DMS153 treated with DMSO at 0.1 percent for 48 hours (cell line): Measurements from ENCODE around the gene MCIDAS.
A peak's percentile ranks its signal among the peaks of the same experiment; 100 is the strongest.

Experiments
- DNase-seq: peaks from one replicate; lab custom pipeline; 2025; ENCODE audit not compliant: unreplicated experiment; lab: John Stamatoyannopoulos, UW

MCIDAS gene

DNA sequence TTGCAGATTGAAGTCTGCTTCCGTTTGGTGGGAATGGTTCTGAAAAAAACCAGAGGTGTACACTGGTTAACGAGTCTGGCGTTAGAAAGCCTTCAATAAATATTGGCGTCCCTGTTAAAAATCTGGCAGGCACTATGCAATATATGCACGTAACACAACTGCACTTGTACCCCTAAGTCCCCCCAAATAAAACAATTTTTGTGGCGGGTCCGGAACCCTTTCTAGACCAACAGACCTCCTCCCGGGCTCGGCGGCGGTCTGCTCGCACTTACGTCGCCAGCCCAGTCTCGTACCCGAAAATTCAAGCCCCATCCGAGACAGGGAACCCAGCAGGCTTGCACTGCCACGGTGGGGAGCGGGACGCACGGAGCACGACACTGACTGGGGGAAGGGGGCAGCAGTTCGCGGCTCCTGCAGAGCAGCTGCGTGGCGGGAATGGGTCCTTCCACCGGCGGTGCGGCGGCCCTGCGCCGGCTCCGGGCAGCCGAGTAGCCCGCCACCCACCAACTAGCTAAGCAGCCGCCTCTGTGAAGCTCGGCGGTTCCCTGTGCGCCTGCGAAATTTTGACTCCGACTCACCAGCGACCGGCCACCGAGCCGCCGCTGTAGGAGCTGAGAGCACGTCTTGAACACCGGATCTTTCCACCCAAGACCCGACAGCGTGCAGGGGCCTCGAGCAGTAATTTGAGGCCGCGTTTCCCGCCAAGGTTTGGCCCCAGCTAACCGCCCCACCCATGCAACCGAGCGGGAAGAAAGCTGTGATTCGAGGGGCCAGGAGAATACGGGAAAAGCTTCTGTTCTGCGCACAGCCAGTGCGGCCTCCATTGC, 3.9 kb downstream of the MCIDAS start:
- DNase-seq: no peak

GRCh38 chr5:55222092-55222984, 4.8 kb downstream of the MCIDAS start:
- DNase-seq: no peak

DNA sequence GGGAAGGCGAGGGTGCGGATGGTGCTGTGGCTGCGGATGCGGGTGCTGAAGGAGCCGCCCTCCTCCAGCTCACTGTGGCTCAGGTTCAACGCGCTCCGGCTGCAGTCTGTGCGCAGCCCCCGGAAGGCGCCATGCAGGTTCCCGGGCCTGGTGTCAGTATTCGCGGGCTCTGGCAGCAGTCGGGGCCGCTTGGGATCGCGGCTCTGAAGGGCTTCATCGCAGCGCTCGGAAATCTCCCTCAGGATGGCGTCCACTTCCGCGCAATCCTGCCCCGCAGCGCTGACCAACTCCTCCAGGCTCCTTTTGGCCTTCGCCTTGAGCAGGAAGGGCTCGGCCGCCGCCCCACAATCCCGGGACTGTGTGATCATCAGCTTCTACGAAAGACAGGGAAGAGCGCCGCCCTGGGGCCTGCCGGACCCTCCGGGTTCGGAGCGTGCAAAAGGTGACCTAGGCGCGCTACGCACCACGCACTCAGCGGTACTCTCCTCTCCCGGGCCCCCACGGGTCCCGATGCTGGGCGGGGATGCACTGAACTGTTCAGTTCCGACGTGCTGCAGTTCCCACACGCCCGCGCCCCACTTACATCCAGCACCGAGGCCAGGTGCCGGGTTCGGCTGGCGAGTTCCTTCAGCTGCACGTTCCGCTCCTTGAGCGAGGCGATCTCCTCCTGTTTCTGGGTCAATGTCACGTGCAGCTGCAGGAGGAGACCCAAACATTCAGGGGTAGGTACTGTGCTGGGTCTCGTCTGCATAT, 6.5 kb downstream of the MCIDAS start:
- no peak for DNase-seq

DNA sequence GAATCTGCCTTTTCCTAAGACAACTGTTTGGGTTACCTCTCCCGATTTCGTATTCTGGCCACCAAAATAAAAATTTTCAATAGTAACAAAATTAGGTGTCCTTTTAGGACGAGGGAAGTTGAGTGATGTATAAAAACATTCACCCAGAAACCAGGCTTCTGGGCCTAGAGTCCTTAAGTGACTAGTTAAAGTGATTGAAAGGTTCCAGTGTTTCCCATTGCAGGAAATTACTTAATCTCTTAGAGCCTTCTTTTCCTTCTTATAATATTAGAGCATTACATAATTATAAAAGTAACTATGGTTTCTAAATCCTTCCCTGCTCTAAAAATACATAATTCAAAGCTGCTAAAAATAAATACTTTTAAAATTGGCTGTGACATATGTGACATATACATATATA, 7.3 kb downstream of the MCIDAS start:
- no peak for DNase-seq

DNA sequence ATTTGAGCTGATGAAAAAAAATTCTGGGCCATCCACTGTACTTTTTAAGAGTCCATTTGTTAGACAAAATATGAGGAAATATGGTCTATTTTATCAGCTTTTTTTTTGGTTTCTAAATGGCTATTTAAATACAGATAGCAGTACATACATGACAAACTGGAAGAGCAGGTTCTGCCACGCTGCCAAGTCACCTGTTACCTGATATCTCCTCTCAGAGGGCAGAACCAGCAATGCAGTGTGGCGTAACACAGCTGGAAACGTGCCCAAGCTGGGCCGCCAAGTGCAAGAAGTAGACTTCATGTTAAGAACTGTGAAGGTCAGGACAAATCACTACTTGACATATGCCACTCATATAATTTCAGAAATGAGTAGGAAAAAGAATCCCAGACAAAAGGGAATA, 8.1 kb downstream of the MCIDAS start:
- peak; percentile 23 for DNase-seq

DNA sequence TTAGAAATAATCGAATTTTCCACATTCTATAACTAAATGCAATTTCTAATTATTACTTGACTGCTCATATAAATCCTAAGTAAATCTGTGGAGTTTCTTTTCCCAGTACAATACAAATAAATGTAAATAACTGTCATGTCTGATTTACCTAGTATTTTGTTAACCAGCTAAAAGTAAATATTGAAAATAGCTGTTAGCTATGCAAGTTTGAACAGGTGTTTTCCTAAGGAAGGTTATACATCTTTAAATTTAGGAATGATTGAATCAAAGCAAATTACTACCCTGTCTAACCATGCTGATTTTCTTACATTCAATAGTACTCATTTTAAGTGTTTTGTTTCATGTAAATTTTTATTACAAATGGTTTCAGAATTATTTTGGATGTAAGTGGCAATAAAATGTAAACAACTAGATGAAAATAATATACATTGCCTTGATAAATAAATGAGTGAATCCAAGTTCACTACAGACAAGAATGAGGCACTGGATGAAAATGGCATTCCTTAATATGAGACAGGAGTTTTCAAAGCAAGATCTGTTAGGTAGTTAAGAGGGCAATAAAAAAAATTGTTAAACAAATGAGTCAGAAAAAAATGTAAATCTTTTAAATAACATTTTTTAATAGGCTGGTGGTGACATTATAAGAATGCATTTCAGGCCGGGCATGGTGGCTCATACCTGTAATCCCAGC, 15.8 kb downstream of the MCIDAS start:
- no peak for DNase-seq

GRCh38 chr5:55205001-55205400, 22.1 kb downstream of the MCIDAS start:
- DNase-seq: no peak

- no peak for DNase-seq
These were observed 36.0 kb downstream of the MCIDAS start for GRCh38 chr5:55191165-55191564.

DNA sequence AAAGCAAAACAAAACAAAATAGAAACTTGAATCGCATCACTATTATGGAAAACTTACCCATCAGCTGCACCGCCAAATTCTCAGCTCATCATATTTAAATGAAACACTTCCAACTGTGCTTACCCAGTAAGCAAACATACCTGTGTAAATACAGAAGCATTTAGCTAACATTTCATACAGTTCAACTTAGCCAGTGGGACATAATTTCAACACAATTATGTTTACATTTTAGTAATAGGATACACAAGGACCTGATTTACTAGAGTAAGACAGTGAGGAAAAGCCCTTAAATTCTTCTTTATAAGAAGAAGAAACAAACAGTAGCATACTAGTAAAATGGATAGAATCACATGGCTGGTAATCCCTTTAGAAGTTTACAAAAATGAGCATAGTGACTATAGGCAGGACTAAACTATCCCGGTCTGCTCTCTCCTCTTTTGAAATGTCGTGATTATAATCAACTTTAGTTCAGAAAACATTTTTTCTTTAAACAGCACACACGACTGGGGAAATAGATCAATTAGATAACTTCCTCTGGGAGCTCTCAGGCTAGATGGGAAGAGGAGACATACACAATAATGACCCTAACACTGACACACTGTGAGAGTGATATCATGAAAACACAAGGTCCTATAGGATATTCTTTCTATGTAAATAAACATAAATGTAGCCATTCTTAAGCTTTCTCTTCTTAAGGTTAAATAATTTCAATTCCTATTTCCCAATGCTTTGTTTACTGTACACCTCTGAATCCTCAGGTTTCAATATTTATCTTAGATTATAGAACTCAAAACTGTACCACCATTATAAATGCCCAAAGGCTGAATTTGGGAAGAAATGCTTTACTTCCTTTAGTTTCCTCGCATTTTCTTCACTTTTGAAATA, 38.2 kb downstream of the MCIDAS start:
- DNase-seq: no peak

DNA sequence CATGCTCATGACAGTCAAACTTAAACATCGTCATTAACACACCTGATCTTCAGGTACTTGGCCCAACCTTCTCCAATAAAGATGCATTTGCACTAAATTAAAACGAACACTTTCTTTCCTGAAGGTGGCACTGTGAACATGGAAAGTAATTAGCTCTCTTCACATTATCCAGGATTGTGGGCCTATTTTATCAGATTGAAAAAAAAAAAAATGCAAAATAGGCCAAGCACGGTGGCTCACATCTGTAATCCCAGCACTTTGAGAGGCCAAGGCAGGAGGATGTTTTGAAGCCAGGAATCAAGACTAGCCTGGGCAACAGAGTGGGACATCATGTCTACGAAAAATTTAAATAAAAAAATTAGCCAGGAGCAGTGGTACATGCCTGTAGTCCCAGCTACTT, 39.7 kb downstream of the MCIDAS start:
- peak; percentile 13 for DNase-seq

DNA sequence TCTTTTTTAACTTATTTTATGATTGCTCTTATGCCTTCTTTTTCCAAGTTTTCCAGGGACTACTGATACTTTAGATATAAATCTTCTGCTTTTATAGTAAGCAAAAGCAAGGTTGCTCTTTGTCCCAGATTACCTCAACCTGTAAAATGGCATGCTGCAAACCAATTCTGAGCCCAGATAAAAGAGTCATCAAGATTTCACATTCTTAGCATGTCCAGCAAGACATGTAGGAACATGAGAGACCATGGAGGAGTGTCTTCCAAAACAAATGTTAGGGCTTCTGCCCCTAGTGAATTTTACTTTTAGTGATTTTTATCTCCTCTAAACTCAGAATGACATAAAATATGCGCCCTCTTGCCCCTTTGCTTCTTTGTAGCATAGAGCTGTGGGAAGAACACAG, 47.1 kb downstream of the MCIDAS start:
- DNase-seq: no peak

DNA sequence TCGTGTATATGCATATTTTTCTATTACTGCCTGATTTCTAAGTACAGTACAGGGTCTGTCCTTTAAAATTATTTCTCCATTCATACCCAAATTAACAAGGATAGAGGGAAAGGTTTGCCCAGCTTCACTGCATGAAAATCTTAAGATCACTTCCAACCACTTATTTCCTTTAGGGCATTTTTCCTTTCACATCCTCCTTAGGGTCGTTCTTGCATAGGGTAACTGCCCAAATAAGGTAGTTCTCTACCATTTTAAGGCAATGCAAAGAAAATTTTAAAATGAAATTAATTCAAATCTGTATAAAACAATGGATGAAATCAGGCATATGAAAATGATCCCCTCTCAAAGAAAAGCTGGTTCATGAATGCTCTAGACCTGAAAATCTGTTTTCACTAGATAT, 50.0 kb downstream of the MCIDAS start:
- DNase-seq: no peak

DNA sequence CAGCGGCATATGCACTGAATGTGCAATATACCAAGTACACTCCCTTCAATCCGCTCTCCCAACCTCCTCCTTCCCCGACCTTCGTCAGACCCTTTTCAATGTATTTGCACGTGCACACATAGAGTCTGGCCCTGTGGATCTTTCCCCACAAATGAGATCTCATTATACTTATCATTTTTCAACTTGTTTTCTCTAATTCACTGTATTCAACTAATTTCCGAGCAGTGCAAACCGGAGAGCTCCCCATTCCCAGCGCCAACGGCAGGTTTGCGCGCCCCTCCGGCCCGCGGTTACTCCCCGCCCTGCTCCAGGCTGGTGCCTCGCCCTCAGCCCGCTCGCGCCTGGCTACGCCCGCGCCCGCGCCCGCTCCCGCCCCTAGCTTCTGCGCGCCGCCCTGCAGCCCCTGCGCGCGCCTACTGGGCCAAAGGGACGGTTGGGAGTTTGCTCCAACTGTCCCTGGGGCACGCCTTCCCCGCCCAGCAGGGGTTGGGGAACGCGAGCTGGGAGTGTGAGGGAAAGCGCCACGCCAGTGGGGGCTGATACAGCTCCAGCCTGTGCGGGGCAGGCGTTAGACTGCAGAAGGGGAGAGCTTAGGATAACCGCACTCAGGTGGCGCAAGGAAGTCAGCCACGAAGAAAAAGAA, 50.8 kb downstream of the MCIDAS start:
- peak; percentile 4 for DNase-seq

DNA sequence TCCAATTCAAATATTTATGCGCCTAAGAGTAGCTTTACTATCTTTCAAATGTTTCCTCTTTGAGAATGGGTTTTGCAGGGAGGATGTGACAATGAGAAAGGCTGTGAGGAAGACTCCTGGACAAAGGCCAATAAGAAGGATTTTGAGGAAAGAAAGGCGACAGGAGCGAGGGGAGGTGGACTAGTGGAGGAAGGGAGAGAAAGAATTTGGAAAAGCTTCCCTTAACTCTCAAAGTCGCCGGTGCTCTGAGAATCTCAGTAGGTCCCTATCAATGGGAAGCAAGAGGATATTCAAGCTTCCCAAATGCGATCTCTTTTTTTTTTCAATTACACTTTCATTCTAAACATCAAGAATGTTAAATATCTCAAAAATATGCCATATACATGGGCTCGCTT, 51.3 kb downstream of the MCIDAS start:
- DNase-seq: no peak

DNA sequence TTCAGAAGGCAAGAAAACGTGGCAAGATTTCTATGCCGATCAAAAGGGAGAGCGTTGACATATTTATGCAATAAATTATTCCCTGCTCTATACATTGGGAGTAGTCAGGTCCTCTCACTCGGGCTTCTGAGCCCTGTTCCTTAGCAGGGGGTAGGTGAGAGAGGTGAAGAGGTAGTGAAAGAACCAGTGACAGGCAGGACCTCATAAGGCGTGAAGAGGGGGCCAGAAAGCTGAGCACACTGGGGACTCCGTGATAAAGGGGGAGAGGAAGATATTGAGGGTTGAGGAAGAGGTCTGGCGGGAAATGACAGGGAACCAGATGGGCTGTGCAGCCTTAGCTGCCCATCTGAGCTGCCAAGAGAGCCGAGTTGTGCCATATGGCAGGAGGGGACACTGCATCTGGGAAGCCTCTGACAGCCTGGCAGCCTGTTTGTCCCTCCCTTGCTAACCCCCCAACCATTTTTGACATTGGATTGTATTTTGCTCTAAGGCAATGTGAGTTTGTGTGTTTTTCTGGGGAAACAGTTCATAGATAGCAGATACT, 53.4 kb downstream of the MCIDAS start:
- DNase-seq: no peak

- DNase-seq: no peak
These were observed 54.0 kb downstream of the MCIDAS start, which contains the start of gene CDC20B for GRCh38 chr5:55172937-55173686. Gene CDC20B (minus strand): TSS chr5:55173177. CDS start chr5:55173000, 177 bp downstream.

GRCh38 chr5:55172051-55172899, 54.8 kb downstream of the MCIDAS start:
- peak; percentile 37 for DNase-seq
